Hepatocyte (in vitro differentiated cells): Measurements from ENCODE around the gene FGF12. TPM values are rescaled to one million over a fixed set of nuclear protein-coding genes. Genes with fewer than 3 reads are reported as not detected.

Experiments used
- DNase-seq: peaks from one replicate; pipeline ENCODE4 v3.0.0-alpha.2; 2016; ENCODE audit warnings: low spot score
- H2AFZ ChIP-seq: fragments of 200-600 bp; sonication (generic); 2 replicates; pipeline ENCODE4 v1.6.0; 2016; ENCODE audit warnings: antibody characterized with exemption, mild to moderate bottlenecking
- H3K27ac ChIP-seq: fragments of 200-600 bp; sonication (generic); 2 replicates; pipeline ENCODE4 v1.5.1; 2016; ENCODE audit warnings: mild to moderate bottlenecking
- H3K27me3 ChIP-seq: fragments of 200-600 bp; sonication (generic); 2 replicates; pipeline ENCODE4 v1.6.1; 2016
- H3K36me3 ChIP-seq: fragments of 200-600 bp; sonication (generic); replicated peaks from 2 replicates; pipeline ENCODE4 v1.5.1; 2016; ENCODE audit warnings: low read depth; ENCODE audit not compliant: insufficient read depth
- H3K4me1 ChIP-seq: fragments of 200-600 bp; sonication (generic); 2 replicates; pipeline ENCODE4 v1.5.1; 2016; ENCODE audit warnings: mild to moderate bottlenecking, moderate library complexity; ENCODE audit not compliant: insufficient read depth
- H3K4me2 ChIP-seq: fragments of 200-600 bp; sonication (generic); 2 replicates; pipeline ENCODE4 v1.6.0; 2016
- H3K4me3 ChIP-seq: fragments of 200-600 bp; sonication (generic); 2 replicates; pipeline ENCODE4 v1.5.1; 2016; ENCODE audit warnings: mild to moderate bottlenecking
- H3K79me2 ChIP-seq: fragments of 200-600 bp; sonication (generic); 2 replicates; pipeline ENCODE4 v1.6.0; 2017; ENCODE audit warnings: mild to moderate bottlenecking
- H3K9me2 ChIP-seq: fragments of 200-600 bp; sonication (generic); replicated peaks from 2 replicates; pipeline ENCODE4 v1.6.0; 2017; ENCODE audit warnings: mild to moderate bottlenecking; ENCODE audit not compliant: insufficient read depth
- H3K9me3 ChIP-seq: fragments of 200-600 bp; sonication (generic); 2 replicates; pipeline ENCODE4 v1.5.1; 2016; ENCODE audit warnings: low read depth, mild to moderate bottlenecking
- H4K20me1 ChIP-seq: fragments of 200-600 bp; sonication (generic); 2 replicates; pipeline ENCODE4 v1.6.0; 2016; ENCODE audit warnings: mild to moderate bottlenecking; ENCODE audit not compliant: insufficient read depth, poor library complexity, severe bottlenecking
- EZH2 ChIP-seq: fragments of 200-600 bp; sonication (generic); IDR thresholded peaks from 2 replicates; pipeline ENCODE4 v1.6.1; 2016; ENCODE audit warnings: antibody characterized with exemption, mild to moderate bottlenecking, borderline replicate concordance
- EZH2phosphoT487 ChIP-seq: fragments of 200-600 bp; sonication (generic); IDR thresholded peaks from one replicate; pipeline ENCODE4 v1.6.1; 2018; ENCODE audit warnings: antibody characterized with exemption, mild to moderate bottlenecking, low read depth, moderate library complexity; ENCODE audit not compliant: unreplicated experiment, severe bottlenecking
- WGBS: methylation state at CpG from one replicate; pipeline ENCODE4 v1.1.6; 2016; ENCODE audit warnings: low lambda C conversion rate; ENCODE audit errors: missing lambda C conversion rate; 5-methylcytosine and 5-hydroxymethylcytosine counted together
- polyA plus RNA-seq: library from polyadenylated mRNA; unstranded; fragments of >200 nt; fragmentation: Nextera tagmentation; extraction: Ambion mirVana; gene quantifications from 2 replicates; pipeline ENCODE4 v1.2.1, GENCODE V29; 2016
- total RNA-seq: library from RNA; depleted of rRNA; stranded (reverse); fragments of >200 nt; gene quantifications from 2 replicates; pipeline ENCODE4 v1.2.3, GENCODE V29; 2014
- TF ChIP-seq, protein P1 (sequence below): fragments of 200-600 bp; sonication (generic); IDR thresholded peaks from 2 replicates; pipeline ENCODE4 v1.5.1; 2016; ENCODE audit warnings: antibody characterized with exemption, mild to moderate bottlenecking; ENCODE audit not compliant: poor library complexity

FGF12 gene
- total and polyA plus RNA-seq, 2 experiments from 2014 or later: 2.1 TPM

DNA sequence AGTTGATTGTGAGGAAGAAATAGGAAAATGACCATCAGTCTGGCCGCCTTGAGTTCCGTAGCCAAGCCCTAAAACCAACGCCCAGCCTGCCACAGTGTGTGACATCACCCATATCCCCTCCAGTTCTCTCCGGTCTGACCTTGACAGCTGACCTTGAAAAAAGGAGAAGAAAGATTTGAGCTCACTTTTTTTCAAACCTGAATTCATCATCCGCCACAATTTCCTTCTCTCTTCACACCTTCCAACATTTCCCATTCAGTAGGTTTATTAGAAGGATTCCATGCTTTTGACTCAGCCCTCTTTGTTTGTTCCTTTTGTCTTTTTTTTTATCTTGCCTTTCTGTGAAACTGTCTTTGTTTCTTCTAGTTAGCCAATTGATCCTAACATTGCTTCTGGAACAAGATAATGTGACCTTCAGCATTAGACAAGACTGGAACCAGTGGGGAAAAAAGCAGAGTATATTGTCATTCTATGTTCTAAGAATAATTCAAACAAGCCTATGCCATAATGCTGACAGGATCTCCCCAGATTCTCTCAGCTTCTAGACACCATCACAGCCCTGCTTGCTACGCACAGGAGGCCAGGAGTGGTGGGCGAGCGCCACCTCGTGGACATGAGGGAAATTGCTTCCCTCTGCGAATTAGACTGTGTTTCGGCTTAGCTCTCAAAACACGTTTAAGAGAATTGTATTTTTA is 283.1 kb downstream of the FGF12 start:
- H3K4me2 ChIP-seq: no peak overlapping the region
- no peaks in the 10 kb centered on the region for H4K20me1 ChIP-seq
- H3K27ac ChIP-seq: no peak overlapping the region
- H3K9me2 ChIP-seq: no peaks in the 10 kb centered on the region
- H3K4me3 ChIP-seq: no peak overlapping the region
- H2AFZ ChIP-seq: no peak overlapping the region
- TF ChIP-seq, protein P1, sequence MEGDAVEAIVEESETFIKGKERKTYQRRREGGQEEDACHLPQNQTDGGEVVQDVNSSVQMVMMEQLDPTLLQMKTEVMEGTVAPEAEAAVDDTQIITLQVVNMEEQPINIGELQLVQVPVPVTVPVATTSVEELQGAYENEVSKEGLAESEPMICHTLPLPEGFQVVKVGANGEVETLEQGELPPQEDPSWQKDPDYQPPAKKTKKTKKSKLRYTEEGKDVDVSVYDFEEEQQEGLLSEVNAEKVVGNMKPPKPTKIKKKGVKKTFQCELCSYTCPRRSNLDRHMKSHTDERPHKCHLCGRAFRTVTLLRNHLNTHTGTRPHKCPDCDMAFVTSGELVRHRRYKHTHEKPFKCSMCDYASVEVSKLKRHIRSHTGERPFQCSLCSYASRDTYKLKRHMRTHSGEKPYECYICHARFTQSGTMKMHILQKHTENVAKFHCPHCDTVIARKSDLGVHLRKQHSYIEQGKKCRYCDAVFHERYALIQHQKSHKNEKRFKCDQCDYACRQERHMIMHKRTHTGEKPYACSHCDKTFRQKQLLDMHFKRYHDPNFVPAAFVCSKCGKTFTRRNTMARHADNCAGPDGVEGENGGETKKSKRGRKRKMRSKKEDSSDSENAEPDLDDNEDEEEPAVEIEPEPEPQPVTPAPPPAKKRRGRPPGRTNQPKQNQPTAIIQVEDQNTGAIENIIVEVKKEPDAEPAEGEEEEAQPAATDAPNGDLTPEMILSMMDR: peak; percentile 98
- TF ChIP-seq EZH2: no peak
- H3K9me3 ChIP-seq: no peaks in the 10 kb centered on the region
- 28% methylated on average over 12 of the region's 12 CpGs for WGBS
- H3K79me2 ChIP-seq: no peaks in the 10 kb centered on the region
- no peaks in the 10 kb centered on the region for H3K4me1 ChIP-seq
- peak; percentile 76 for DNase-seq
- no peaks in the 10 kb centered on the region for H3K36me3 ChIP-seq
- H3K27me3 ChIP-seq: peaks cover 12% of the 10 kb centered on the region

DNA sequence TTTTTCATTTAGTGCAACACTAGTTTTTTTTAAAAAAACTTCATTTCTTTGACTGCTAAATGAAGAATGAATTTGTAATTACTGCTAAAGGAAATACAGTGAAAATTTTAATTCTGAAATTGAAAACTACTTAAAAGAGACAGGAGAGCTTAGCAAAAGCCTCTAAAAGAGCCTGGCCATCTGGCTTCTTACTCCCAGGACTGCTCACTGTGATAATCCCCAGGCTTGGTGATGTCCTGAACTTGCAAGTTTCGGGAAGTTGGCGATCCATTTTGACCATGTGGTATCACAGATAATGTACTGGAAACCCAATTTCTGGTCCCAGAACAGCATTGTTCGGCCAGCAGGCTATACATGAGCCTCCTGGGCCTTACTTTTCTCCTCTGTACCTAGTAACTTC is 292.1 kb downstream of the FGF12 start:
- H3K4me2 ChIP-seq: no peak overlapping the region
- H3K79me2 ChIP-seq: no peaks in the 10 kb centered on the region
- H3K9me2 ChIP-seq: no peaks in the 10 kb centered on the region
- TF ChIP-seq, protein P1: no peak
- no peaks in the 10 kb centered on the region for H4K20me1 ChIP-seq
- no peak overlapping the region for H3K4me3 ChIP-seq
- no peaks in the 10 kb centered on the region for H3K36me3 ChIP-seq
- WGBS: 74% methylated on average over 3 of the region's 3 CpGs
- H3K9me3 ChIP-seq: no peaks in the 10 kb centered on the region
- H2AFZ ChIP-seq: no peak overlapping the region
- no peaks in the 10 kb centered on the region for H3K4me1 ChIP-seq
- H3K27ac ChIP-seq: no peak overlapping the region
- peaks cover 5% of the 10 kb centered on the region for H3K27me3 ChIP-seq
- no peak for DNase-seq

DNA sequence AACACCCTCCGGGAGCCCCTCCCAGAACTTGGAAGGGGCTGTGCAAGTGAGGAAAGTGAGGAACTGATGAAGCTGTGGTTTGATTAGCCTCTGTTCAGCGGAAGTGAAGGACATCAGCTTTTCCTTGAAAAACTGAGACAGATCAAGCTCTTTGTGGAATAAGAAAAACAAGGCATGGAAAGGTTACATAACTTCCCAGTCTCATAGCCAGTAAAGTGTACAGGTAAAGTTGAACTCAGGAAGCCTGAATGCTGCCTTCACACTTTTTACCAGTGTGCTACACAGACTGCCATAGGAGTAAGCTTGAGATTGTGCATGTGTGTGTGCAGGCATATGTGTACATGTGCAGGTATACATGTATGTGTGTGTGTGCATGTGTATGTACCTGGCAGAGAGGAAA is 293.2 kb downstream of the FGF12 start:
- TF ChIP-seq EZH2 (no peak), EZH2phosphoT487 (no peak)
- TF ChIP-seq, protein P1: no peak
- 90% methylated on average over 2 of the region's 2 CpGs for WGBS
- no peak overlapping the region for H2AFZ ChIP-seq
- H3K9me3 ChIP-seq: no peaks in the 10 kb centered on the region
- H3K27ac ChIP-seq: no peak overlapping the region
- H3K36me3 ChIP-seq: no peaks in the 10 kb centered on the region
- H3K9me2 ChIP-seq: no peaks in the 10 kb centered on the region
- DNase-seq: no peak
- no peaks in the 10 kb centered on the region for H4K20me1 ChIP-seq
- H3K79me2 ChIP-seq: no peaks in the 10 kb centered on the region
- H3K4me3 ChIP-seq: no peak overlapping the region
- peaks cover 2% of the 10 kb centered on the region for H3K27me3 ChIP-seq
- H3K4me1 ChIP-seq: no peaks in the 10 kb centered on the region
- no peak overlapping the region for H3K4me2 ChIP-seq

DNA sequence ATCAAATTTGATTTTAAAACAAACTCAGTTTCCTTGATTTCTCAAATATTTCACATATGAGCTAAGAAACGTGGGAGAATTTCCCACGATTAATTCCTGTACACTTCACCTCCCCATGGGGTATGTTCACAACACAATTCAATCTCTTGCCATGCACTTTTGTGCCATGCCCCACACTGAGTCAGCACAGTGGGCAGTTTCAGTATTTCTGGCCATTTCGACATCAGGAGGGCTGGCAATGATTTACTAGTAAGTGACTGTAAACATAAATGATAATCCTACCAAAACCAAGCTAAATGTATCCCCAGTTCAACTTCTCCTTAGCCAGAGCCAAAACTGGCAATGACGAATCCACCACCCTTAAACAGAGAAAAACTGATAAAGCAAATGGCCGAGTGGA is 293.6 kb downstream of the FGF12 start:
- Histone ChIP-seq H3K9me2 (no peaks in the 10 kb centered on the region), H2AFZ (no peak overlapping the region), H3K9me3 (no peaks in the 10 kb centered on the region), H3K4me1 (no peaks in the 10 kb centered on the region), H3K27me3 (no peaks in the 10 kb centered on the region), H3K27ac (no peak overlapping the region), H3K79me2 (no peaks in the 10 kb centered on the region), H3K36me3 (no peaks in the 10 kb centered on the region), H3K4me2 (no peak overlapping the region), H3K4me3 (no peak overlapping the region), H4K20me1 (no peaks in the 10 kb centered on the region)
- 66% methylated on average over 5 of the region's 5 CpGs for WGBS
- no peak for TF ChIP-seq EZH2
- TF ChIP-seq EZH2phosphoT487: no peak
- TF ChIP-seq, protein P1: no peak
- peak; percentile 11 for DNase-seq
